SK-N-SH (cell line): ENCODE data around the gene F8. TPM values are rescaled to one million over a fixed set of nuclear protein-coding genes. Genes with fewer than 3 reads are reported as not detected.
"Not testable (repeated sequence)": the region's sequence is repeated elsewhere in the genome, so short reads cannot be mapped to it uniquely, and the experiment has no call there.

ENCODE experiments used
- CTCF ChIA-PET: fragments of 300-600, 350-600 bp; formaldehyde crosslinking; extraction: SDS; loops from one replicate; lab custom pipeline; 2021; lab: Yijun Ruan, JAX
- POLR2A ChIA-PET: fragments of 350-600 bp; sonication (Branson Sonifier 250); formaldehyde crosslinking; extraction: SDS; loops from one replicate; lab custom pipeline; 2020; ENCODE audit warnings: antibody characterized with exemption, inconsistent platforms; lab: Yijun Ruan, JAX
- DNase-seq: peaks from one replicate; pipeline ENCODE4 v3.0.0; 2012
- H2AFZ ChIP-seq: fragments of 200-600 bp; sonication (generic); 2 replicates; pipeline ENCODE4 v1.8.1; 2016; ENCODE audit warnings: antibody characterized with exemption, mild to moderate bottlenecking, low read depth
- H3F3A ChIP-seq: fragments of 200-600 bp; sonication (generic); replicated peaks from 2 replicates; pipeline ENCODE3; 2016; ENCODE audit warnings: antibody characterized with exemption, mild to moderate bottlenecking; ENCODE audit not compliant: insufficient read depth
- H3K27ac ChIP-seq, 2 experiments: fragments of 200-500 bp in 1 of 2; fragments of 200-600 bp in 1 of 2; sonication (Bioruptor generic) in 1 of 2; sonication (generic), shearing (Covaris generic) in 1 of 2; 2 replicates each; pipeline versions ENCODE4 v1.5.1 to v1.6.1; 2014 to 2016; ENCODE audit warnings: low read depth in 2 of 2, inconsistent platforms in 1 of 2, low read length in 1 of 2, mild to moderate bottlenecking in 1 of 2, mixed read lengths in 1 of 2
- H3K27me3 ChIP-seq: fragments of 200-600 bp; sonication (generic), shearing (Covaris generic); 2 replicates; pipeline ENCODE4 v1.6.1; 2016; ENCODE audit warnings: mixed run types; ENCODE audit not compliant: insufficient read depth
- H3K36me3 ChIP-seq, 2 experiments: fragments of 200-500 bp in 1 of 2; fragments of 200-600 bp in 1 of 2; sonication (Bioruptor generic) in 1 of 2; sonication (generic) in 1 of 2; replicated peaks in 1 of 2; 2 replicates each; pipeline versions ENCODE3 to v1.5.1; 2014 to 2016; ENCODE audit warnings: low read length in 1 of 2, mild to moderate bottlenecking in 1 of 2; ENCODE audit not compliant: insufficient read depth in 2 of 2, control insufficient read depth in 1 of 2
- H3K4me1 ChIP-seq, 2 experiments: fragments of 200-500 bp in 1 of 2; fragments of 200-600 bp in 1 of 2; sonication (Bioruptor generic) in 1 of 2; sonication (generic), shearing (Covaris generic) in 1 of 2; 2 replicates each; pipeline versions ENCODE4 v1.5.1 to v1.6.1; 2014 to 2016; ENCODE audit warnings: low read depth in 1 of 2, low read length in 1 of 2, mixed run types in 1 of 2; ENCODE audit not compliant: insufficient read depth in 2 of 2, control insufficient read depth in 1 of 2
- H3K4me2 ChIP-seq: fragments of 200-600 bp; sonication (generic), shearing (Covaris generic); 2 replicates; pipeline ENCODE4 v1.6.1; 2017; ENCODE audit warnings: mixed run types
- H3K4me3 ChIP-seq, 2 experiments: fragments of 200-500 bp in 1 of 2; fragments of 200-600 bp in 1 of 2; sonication (Bioruptor generic) in 1 of 2; sonication (generic), shearing (Covaris generic) in 1 of 2; 2 replicates each; pipeline versions ENCODE4 v1.5.1 to v1.8.1; 2014 to 2016; ENCODE audit warnings: low read depth in 2 of 2, inconsistent platforms in 1 of 2, low read length in 1 of 2, mild to moderate bottlenecking in 1 of 2, mixed read lengths in 1 of 2, moderate library complexity in 1 of 2
- H3K79me2 ChIP-seq: fragments of 200-600 bp; sonication (generic); 2 replicates; pipeline ENCODE4 v1.8.1; 2017; ENCODE audit warnings: mild to moderate bottlenecking; ENCODE audit not compliant: insufficient read depth
- H3K9ac ChIP-seq: fragments of 200-600 bp; sonication (generic); 2 replicates; pipeline ENCODE4 v1.6.1; 2017; ENCODE audit warnings: mixed run types
- H3K9me2 ChIP-seq: fragments of 200-600 bp; sonication (generic); 2 replicates; pipeline ENCODE4 v1.6.1; 2017; ENCODE audit warnings: mixed run types
- H3K9me3 ChIP-seq: fragments of 200-600 bp; sonication (generic); 2 replicates; pipeline ENCODE4 v1.6.1; 2017; ENCODE audit warnings: mixed run types, mild to moderate bottlenecking, moderate library complexity
- H4K20me1 ChIP-seq: fragments of 200-600 bp; sonication (generic); 2 replicates; pipeline ENCODE4 v1.6.1; 2017; ENCODE audit warnings: mild to moderate bottlenecking, mixed run types; ENCODE audit not compliant: insufficient read depth
- CHD2 ChIP-seq: fragments of 150-350 bp; IDR thresholded peaks from 2 replicates; pipeline ENCODE4 v1.6.1; 2018; ENCODE audit warnings: low read length; ENCODE audit not compliant: partially characterized antibody
- POLR2AphosphoS5 ChIP-seq: IDR thresholded peaks from 2 replicates; pipeline ENCODE4 v1.6.1; 2012; ENCODE audit warnings: low read depth, low read length
- RAD21 ChIP-seq: IDR thresholded peaks from 2 replicates; pipeline ENCODE4 v1.6.1; 2012; ENCODE audit warnings: mild to moderate bottlenecking, low read length
- SMC3 ChIP-seq: IDR thresholded peaks from 2 replicates; pipeline ENCODE4 v1.6.1; 2012; ENCODE audit warnings: low read depth, low read length, improper control_type of control experiment
- TAF1 ChIP-seq: IDR thresholded peaks from 2 replicates; pipeline ENCODE4 v1.6.1; 2012; ENCODE audit warnings: low read depth, mild to moderate bottlenecking, low read length, moderate library complexity, borderline replicate concordance
- TCF12 ChIP-seq: IDR thresholded peaks from 2 replicates; pipeline ENCODE4 v1.4.0; 2012
- WGBS: methylation state at CpG from one replicate; pipeline ENCODE4 v1.1.6; 2017; ENCODE audit warnings: low lambda C conversion rate; 5-methylcytosine and 5-hydroxymethylcytosine counted together
- polyA plus RNA-seq, 3 experiments: library from polyadenylated mRNA; depleted of rRNA; stranded (reverse); fragments of >200 nt; gene quantifications; 2 replicates each; pipeline ENCODE4 v1.2.3, GENCODE V29; 2012
- TF ChIP-seq, protein P1 (sequence below): fragments of 200-600 bp; sonication (generic); IDR thresholded peaks from 2 replicates; pipeline ENCODE4 v1.6.1; 2017; ENCODE audit warnings: antibody characterized with exemption, mild to moderate bottlenecking, moderate library complexity

Gene F8
- polyA plus RNA-seq, 1 of the 3 experiments (the other 2 are of a cell fraction): 2.5 TPM

DNA sequence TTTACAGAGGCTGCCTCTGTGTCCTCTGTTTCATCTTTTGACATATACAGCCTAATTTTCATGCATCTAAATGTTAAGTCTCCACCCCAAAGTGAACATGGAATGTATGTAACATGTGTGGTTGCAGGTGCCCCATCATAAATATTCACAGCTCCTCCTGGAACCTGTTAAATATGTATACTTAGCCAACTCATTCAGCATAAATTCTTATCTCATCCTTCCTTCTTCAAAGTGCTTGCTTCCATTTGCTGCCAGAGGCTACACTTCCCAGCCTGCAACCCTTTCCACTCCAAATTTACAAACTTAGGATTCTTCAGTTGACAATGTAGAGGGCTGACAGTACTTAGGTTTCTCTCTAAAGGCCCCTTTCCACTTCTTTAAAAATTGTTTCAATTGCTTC is 60.6 kb downstream of the F8 start:
- Histone ChIP-seq H3K79me2 (no peaks in the 10 kb centered on the region), H3K9ac (no peak overlapping the region), H3K4me2 (no peak overlapping the region), H3K27ac (no peak overlapping the region), H3K9me2 (no peaks in the 10 kb centered on the region), H3K9me3 (no peaks in the 10 kb centered on the region), H2AFZ (no peak overlapping the region), H3K4me3 (no peak overlapping the region), H3F3A (no peaks in the 10 kb centered on the region), H3K4me1 (no peaks in the 10 kb centered on the region), H3K36me3 (no peaks in the 10 kb centered on the region), H3K27me3 (no peaks in the 10 kb centered on the region), H4K20me1 (no peaks in the 10 kb centered on the region)
- ChIA-PET POLR2A (no interaction called here), CTCF (no interaction called here)
- DNase-seq: no peak
- TF ChIP-seq SMC3 (no peak), TCF12 (no peak), RAD21 (no peak), TAF1 (no peak), POLR2AphosphoS5 (no peak), CHD2 (no peak)
- TF ChIP-seq, protein P1, sequence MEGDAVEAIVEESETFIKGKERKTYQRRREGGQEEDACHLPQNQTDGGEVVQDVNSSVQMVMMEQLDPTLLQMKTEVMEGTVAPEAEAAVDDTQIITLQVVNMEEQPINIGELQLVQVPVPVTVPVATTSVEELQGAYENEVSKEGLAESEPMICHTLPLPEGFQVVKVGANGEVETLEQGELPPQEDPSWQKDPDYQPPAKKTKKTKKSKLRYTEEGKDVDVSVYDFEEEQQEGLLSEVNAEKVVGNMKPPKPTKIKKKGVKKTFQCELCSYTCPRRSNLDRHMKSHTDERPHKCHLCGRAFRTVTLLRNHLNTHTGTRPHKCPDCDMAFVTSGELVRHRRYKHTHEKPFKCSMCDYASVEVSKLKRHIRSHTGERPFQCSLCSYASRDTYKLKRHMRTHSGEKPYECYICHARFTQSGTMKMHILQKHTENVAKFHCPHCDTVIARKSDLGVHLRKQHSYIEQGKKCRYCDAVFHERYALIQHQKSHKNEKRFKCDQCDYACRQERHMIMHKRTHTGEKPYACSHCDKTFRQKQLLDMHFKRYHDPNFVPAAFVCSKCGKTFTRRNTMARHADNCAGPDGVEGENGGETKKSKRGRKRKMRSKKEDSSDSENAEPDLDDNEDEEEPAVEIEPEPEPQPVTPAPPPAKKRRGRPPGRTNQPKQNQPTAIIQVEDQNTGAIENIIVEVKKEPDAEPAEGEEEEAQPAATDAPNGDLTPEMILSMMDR: no peak

DNA sequence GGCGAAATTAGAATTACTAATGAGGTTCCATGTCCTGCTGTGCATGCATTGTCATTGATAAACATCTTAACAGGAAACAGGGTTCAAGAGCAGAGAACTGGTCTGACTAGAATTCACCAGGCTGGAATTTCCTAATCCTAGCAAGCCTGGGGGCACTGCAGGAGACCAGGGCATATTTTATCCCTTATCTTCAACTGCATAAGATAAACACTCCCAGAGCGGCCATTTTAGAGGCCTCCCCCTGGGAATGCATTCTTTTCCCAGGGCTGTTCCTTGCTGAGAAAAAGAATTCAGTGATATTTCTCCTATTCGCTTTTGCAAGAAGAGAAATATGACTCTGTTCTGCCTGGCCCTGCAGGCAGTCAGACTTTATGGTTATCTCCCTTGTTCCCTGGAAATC is 66.7 kb downstream of the F8 start:
- H3K9me2 ChIP-seq, H3K79me2 ChIP-seq, H3K27ac ChIP-seq, H3F3A ChIP-seq, H3K4me2 ChIP-seq, DNase-seq, H3K4me3 ChIP-seq, CTCF ChIA-PET, H3K4me1 ChIP-seq, H4K20me1 ChIP-seq, H3K9ac ChIP-seq, H2AFZ ChIP-seq, H3K9me3 ChIP-seq, H3K27me3 ChIP-seq, H3K36me3 ChIP-seq, POLR2A ChIA-PET: not testable (repeated sequence)
- 9% methylated on average over 3 of the region's 3 CpGs for WGBS

DNA sequence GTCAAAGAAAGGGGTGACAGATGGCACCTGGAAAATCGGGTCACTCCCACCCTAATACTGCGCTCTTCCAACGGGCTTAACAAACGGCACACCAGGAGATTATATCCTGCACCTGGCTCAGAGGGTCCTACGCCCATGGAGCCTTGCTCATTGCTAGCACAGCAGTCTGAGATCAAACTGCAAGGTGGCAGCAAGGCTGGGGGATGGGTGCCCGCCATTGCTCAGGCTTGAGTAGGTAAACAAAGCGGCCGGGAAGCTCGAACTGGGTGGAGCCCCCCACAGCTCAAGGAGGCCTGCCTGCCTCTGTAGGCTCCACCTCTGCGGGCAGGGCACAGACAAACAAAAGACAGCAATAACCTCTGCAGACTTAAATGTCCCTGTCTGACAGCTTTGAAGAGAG is 83.3 kb downstream of the F8 start:
- CTCF ChIA-PET, H4K20me1 ChIP-seq, H3F3A ChIP-seq, H2AFZ ChIP-seq, H3K4me1 ChIP-seq, H3K36me3 ChIP-seq, H3K4me3 ChIP-seq, H3K27me3 ChIP-seq, H3K4me2 ChIP-seq, POLR2A ChIA-PET, DNase-seq, H3K79me2 ChIP-seq, H3K9me3 ChIP-seq, H3K9me2 ChIP-seq, H3K9ac ChIP-seq, H3K27ac ChIP-seq: not testable (repeated sequence)
- 3% methylated on average over 6 of the region's 10 CpGs for WGBS

DNA sequence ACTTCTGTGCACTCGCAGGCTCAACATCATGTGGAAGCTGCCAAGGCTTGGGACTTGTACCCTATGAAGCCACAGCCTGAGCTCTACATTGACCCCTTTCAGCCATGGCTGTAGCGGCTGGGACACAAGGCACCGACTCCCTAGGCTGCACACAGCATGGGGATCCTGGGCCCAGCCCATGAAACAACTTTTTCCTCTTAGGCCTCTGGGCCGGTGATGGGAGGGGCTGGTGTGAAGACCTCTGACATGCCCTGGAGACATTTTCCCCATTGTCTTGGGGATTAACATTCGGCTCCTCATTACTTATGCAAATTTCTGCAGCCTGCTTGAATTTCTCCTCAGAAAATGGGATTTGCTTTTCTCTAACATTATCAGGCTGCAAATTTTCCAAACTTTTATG is 97.8 kb downstream of the F8 start:
- H3K9me3 ChIP-seq, DNase-seq, H3K36me3 ChIP-seq, H4K20me1 ChIP-seq, POLR2A ChIA-PET, H3K9ac ChIP-seq, H3K79me2 ChIP-seq, CTCF ChIA-PET, H3K4me2 ChIP-seq, H3K4me1 ChIP-seq, H3K9me2 ChIP-seq, H3K27ac ChIP-seq, H3K4me3 ChIP-seq, H2AFZ ChIP-seq, H3F3A ChIP-seq, H3K27me3 ChIP-seq: not testable (repeated sequence)
- WGBS: 17% methylated on average over 4 of the region's 5 CpGs
